Common myeloid progenitor, CD34-positive (primary cell): Measurements from ENCODE around the gene GPR83.
"Not testable (repeated sequence)": the region's sequence is repeated elsewhere in the genome, so short reads cannot be mapped to it uniquely, and the experiment has no call there.

ENCODE experiments used
- CTCF ChIA-PET: fragments of 350-600 bp; sonication (Branson Sonifier 250); formaldehyde crosslinking; loops from one replicate; lab custom pipeline; 2021; ENCODE audit warnings: antibody characterized with exemption; lab: Charles Lee
- POLR2A ChIA-PET: fragments of 350-600 bp; sonication (Branson Sonifier 250); formaldehyde crosslinking; loops from one replicate; lab custom pipeline; 2021; ENCODE audit warnings: antibody characterized with exemption; lab: Charles Lee
- DNase-seq, 3 donors: peaks; one replicate each; pipeline versions ENCODE4 v3.0.0 to v3.0.0-alpha.2; 2013
- H3K27ac ChIP-seq, 2 experiments: 1 replicate in 1 of 2; 2 replicates in 1 of 2; pipeline ENCODE4 v1.7.0; 2013; ENCODE audit warnings: inconsistent platforms in 2 of 2, low read length in 2 of 2, mild to moderate bottlenecking in 2 of 2, low read depth in 1 of 2, moderate library complexity in 1 of 2; ENCODE audit not compliant: severe bottlenecking in 2 of 2, insufficient read depth in 1 of 2, poor library complexity in 1 of 2
- H3K27me3 ChIP-seq, 5 experiments: replicated peaks in 2 of 5; 1 replicate in 3 of 5; 2 replicates in 2 of 5; pipeline versions ENCODE4 v1.6.1 to v1.7.0; 2013; ENCODE audit warnings: low read length in 4 of 5, mild to moderate bottlenecking in 2 of 5, moderate library complexity in 2 of 5, inconsistent platforms in 1 of 5; ENCODE audit not compliant: insufficient read depth in 5 of 5, control insufficient read depth in 4 of 5
- H3K36me3 ChIP-seq, 4 experiments: 1 replicate in 2 of 4; 2 replicates in 2 of 4; pipeline versions ENCODE4 v1.6.1 to v1.7.0; 2013; ENCODE audit warnings: low read length in 3 of 4, control low read depth in 1 of 4, mild to moderate bottlenecking in 1 of 4; ENCODE audit not compliant: control insufficient read depth in 4 of 4, insufficient read depth in 4 of 4
- H3K4me1 ChIP-seq, 4 experiments: 1 replicate in 3 of 4; 2 replicates in 1 of 4; pipeline versions ENCODE4 v1.6.1 to v1.7.1; 2013; ENCODE audit warnings: low read length in 3 of 4, mild to moderate bottlenecking in 3 of 4, control low read depth in 1 of 4, inconsistent platforms in 1 of 4, moderate library complexity in 1 of 4; ENCODE audit not compliant: control insufficient read depth in 4 of 4, insufficient read depth in 4 of 4; ENCODE audit errors: control extremely low read depth in 1 of 4
- H3K4me3 ChIP-seq, 7 experiments: 1 replicate in 4 of 7; 2 replicates in 3 of 7; pipeline versions ENCODE4 v1.5.1 to v1.7.0; 2013; ENCODE audit warnings: mild to moderate bottlenecking in 7 of 7, low read length in 6 of 7, moderate library complexity in 6 of 7, inconsistent platforms in 2 of 7, low read depth in 2 of 7, control low read depth in 1 of 7; ENCODE audit not compliant: insufficient read depth in 4 of 7, control insufficient read depth in 1 of 7; ENCODE audit errors: extremely low read depth in 1 of 7
- H3K9me3 ChIP-seq, 5 experiments: 1 replicate in 4 of 5; 2 replicates in 1 of 5; pipeline versions ENCODE4 v1.6.1 to v1.7.1; 2013; ENCODE audit warnings: low read length in 4 of 5, mild to moderate bottlenecking in 2 of 5, inconsistent platforms in 1 of 5, low read depth in 1 of 5, moderate library complexity in 1 of 5; ENCODE audit not compliant: control insufficient read depth in 4 of 5, insufficient read depth in 2 of 5; ENCODE audit errors: control extremely low read depth in 1 of 5
- WGBS: methylation state at CpG from one replicate; pipeline ENCODE4 v1.1.5; 2013; ENCODE audit not compliant: insufficient coverage; 5-methylcytosine and 5-hydroxymethylcytosine counted together

GPR83 gene

GRCh38 chr11:94379613-94380012, 21.6 kb downstream of the GPR83 start:
- H3K4me1 ChIP-seq: no peaks in the 10 kb centered on the region
- 97% methylated on average over 5 of the region's 5 CpGs for WGBS
- H3K9me3 ChIP-seq: peaks cover 0 to 2% (median 0%) of the 10 kb centered on the region in 5 experiments
- no peaks in the 10 kb centered on the region for H3K27me3 ChIP-seq
- DNase-seq: no peak
- no peak overlapping the region for H3K4me3 ChIP-seq
- H3K27ac ChIP-seq: no peak overlapping the region
- POLR2A ChIA-PET: no interaction called here
- H3K36me3 ChIP-seq: no peaks in the 10 kb centered on the region
- CTCF ChIA-PET: no interaction called here

DNA sequence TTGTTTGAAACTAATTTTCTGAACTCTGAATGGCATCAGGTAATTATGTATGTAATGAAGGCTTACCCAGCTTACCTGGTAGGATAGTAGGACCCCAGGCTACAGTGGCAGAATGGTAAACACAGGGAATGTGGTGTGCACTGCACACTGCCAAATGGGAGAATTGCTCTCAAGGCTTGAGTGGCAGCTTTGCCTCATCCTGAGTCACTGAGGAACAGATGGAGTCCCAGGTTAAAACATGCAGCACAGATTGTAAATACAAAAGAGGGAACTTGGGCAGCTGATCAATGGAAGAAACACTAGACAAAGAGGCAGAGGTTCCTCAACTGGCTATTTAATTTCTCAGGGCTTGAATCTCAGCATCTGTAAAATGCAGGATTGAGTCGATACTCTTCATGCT, 24.4 kb downstream of the GPR83 start:
- POLR2A ChIA-PET: no interaction called here
- DNase-seq: no peak
- H3K36me3 ChIP-seq: no peaks in the 10 kb centered on the region
- H3K27me3 ChIP-seq: no peaks in the 10 kb centered on the region
- no CpG with 5 or more reads among the region's 1 CpG for WGBS
- H3K27ac ChIP-seq: no peak overlapping the region
- CTCF ChIA-PET: no interaction called here
- no peaks in the 10 kb centered on the region for H3K9me3 ChIP-seq
- H3K4me1 ChIP-seq: no peaks in the 10 kb centered on the region
- no peak overlapping the region for H3K4me3 ChIP-seq

DNA sequence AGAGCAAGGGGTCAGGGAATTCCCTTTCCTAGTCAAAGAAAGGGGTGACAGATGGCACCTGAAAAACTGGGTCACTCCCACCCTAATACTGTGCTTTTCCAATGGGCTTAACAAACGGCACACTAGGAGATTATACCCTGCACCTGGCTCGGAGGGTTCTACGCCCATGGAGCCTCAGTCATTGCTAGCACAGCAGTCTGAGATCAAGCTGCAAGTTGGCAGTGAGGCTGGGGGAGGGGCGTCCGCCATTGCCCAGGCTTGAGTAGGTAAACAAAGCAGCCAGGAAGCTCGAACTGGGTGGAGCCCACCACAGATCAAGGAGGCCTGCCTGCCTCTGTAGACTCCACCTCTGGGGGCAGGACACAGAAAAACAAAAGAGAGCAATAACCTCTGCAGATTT, 30.6 kb downstream of the GPR83 start:
- DNase-seq, H3K27me3 ChIP-seq, CTCF ChIA-PET, POLR2A ChIA-PET, H3K9me3 ChIP-seq, H3K4me3 ChIP-seq, H3K27ac ChIP-seq, H3K4me1 ChIP-seq, H3K36me3 ChIP-seq: not testable (repeated sequence)
- WGBS: 91% methylated on average over 6 of the region's 6 CpGs

- 65% methylated on average over 4 of the region's 10 CpGs for WGBS
- CTCF ChIA-PET, H3K36me3 ChIP-seq, H3K27ac ChIP-seq, DNase-seq, POLR2A ChIA-PET, H3K9me3 ChIP-seq, H3K4me1 ChIP-seq, H3K27me3 ChIP-seq, H3K4me3 ChIP-seq: not testable (repeated sequence)
Measured at GRCh38 chr11:94350850-94351563, 50.2 kb downstream of the GPR83 start.

DNA sequence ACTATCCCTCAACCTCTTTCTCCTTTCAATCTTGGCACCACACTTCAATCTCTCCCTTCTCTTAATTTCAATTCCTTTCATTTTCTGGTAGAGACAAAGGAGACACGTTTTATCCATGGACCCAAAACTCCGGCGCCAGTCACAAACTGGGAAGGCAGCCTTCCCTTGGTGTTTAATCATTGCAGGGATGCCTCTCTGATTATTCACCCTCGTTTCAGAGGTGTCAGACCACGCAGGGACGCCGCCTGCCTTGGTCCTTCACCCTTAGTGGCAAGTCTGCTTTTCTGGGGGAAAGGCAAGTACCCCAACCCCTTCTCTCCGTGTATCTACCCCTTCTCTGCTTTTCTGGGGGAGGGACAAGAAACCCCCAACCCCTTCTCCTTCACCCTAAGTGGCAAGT, 54.9 kb downstream of the GPR83 start:
- H3K4me1 ChIP-seq, H3K36me3 ChIP-seq, H3K9me3 ChIP-seq, H3K27ac ChIP-seq, H3K27me3 ChIP-seq, CTCF ChIA-PET, DNase-seq, POLR2A ChIA-PET, H3K4me3 ChIP-seq: not testable (repeated sequence)
- WGBS: 96% methylated on average over 7 of the region's 8 CpGs

DNA sequence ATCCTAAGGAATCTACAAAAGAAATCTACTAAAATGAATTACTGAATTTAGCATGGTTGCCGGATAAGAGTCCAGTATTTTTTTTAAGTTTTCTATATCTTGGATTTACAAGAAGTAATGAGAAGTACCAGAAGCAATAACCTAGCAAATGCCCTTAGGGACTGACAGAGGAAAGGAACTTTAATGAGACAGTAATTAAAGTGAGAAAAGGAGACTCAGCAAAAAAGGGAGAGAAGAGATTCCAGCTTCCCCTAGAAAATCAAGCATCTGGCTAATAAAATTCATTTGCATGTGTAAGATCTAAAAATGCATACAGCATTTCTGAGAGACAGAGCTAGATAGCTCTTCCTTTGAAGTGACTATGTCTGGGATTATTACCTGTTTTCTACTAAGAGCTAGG, 57.7 kb downstream of the GPR83 start:
- Histone ChIP-seq H3K36me3 (no peaks in the 10 kb centered on the region), H3K4me3 (no peak overlapping the region), H3K27ac (no peak overlapping the region), H3K9me3 (peaks cover 0 to 3% (median 0%) of the 10 kb centered on the region in 5 experiments), H3K4me1 (no peaks in the 10 kb centered on the region), H3K27me3 (peaks cover 0 to 2% (median 0%) of the 10 kb centered on the region in 5 experiments)
- POLR2A ChIA-PET: no interaction called here
- WGBS: no CpG with 5 or more reads among the region's 1 CpG
- no peak for DNase-seq
- CTCF ChIA-PET: no interaction called here

- no peaks in the 10 kb centered on the region for H3K4me1 ChIP-seq
- ChIA-PET POLR2A (no interaction called here), CTCF (interaction anchor here (0.6 kb wide), 2 partner anchors 77 to 864 kb away, joined by 3 read pairs; no protein-coding TSS in a partner anchor)
- 88% methylated on average over 1 of the region's 3 CpGs for WGBS
- peaks cover 0 to 3% (median 0%) of the 10 kb centered on the region in 5 experiments for H3K9me3 ChIP-seq
- no peaks in the 10 kb centered on the region for H3K36me3 ChIP-seq
- no peak overlapping the region for H3K27ac ChIP-seq
- peaks cover 0 to 2% (median 0%) of the 10 kb centered on the region in 5 experiments for H3K27me3 ChIP-seq
- DNase-seq: no peak
- H3K4me3 ChIP-seq: no peak overlapping the region
Measured at GRCh38 chr11:94342250-94342649, 59.0 kb downstream of the GPR83 start.
